H1 (cell line): ENCODE results near the gene NCK2. TPM values are rescaled to one million over a fixed set of nuclear protein-coding genes. Genes with fewer than 3 reads are reported as not detected.

Source experiments
- CTCF ChIA-PET: fragments of 300-600 bp; sonication (Branson Sonifier 250); formaldehyde crosslinking; loops from one replicate; lab custom pipeline; 2021; ENCODE audit not compliant: partially characterized antibody; lab: Charles Lee
- POLR2A ChIA-PET: fragments of 300-600 bp; sonication (Branson Sonifier 250); formaldehyde crosslinking; loops from one replicate; lab custom pipeline; 2021; ENCODE audit warnings: inconsistent platforms; ENCODE audit not compliant: partially characterized antibody; lab: Charles Lee
- DNase-seq, 2 experiments: peaks; one replicate each; pipeline versions ENCODE4 v3.0.0 to v3.0.0-alpha.2; 2010 to 2022; ENCODE audit warnings: low spot score in 2 of 2, low read depth in 1 of 2, mixed read lengths in 1 of 2
- FAIRE-seq: peaks from 2 replicates; lab custom pipeline; 2011; peaks lifted over from hg19 to GRCh38; lab: Jason Lieb, UNC
- H2AFZ ChIP-seq: 2 replicates; pipeline ENCODE4 v1.8.1; 2012; ENCODE audit warnings: low read length, inconsistent platforms
- H2AK5ac ChIP-seq: 2 replicates; pipeline ENCODE4 v1.6.1; 2013; ENCODE audit warnings: low read depth, low read length
- H2BK120ac ChIP-seq: replicated peaks from 2 replicates; pipeline ENCODE3; 2013; ENCODE audit warnings: low read depth, low read length, inconsistent platforms
- H2BK12ac ChIP-seq: 2 replicates; pipeline ENCODE4 v1.6.1; 2013; ENCODE audit warnings: low read depth, low read length
- H2BK15ac ChIP-seq: 2 replicates; pipeline ENCODE4 v1.6.1; 2013; ENCODE audit warnings: low read length
- H2BK20ac ChIP-seq: 2 replicates; pipeline ENCODE4 v1.6.1; 2013; ENCODE audit warnings: low read length
- H2BK5ac ChIP-seq: 2 replicates; pipeline ENCODE4 v1.6.1; 2013; ENCODE audit warnings: low read depth, low read length
- H3K14ac ChIP-seq: 2 replicates; pipeline ENCODE4 v1.6.1; 2013; ENCODE audit warnings: inconsistent platforms; ENCODE audit not compliant: insufficient read length
- H3K18ac ChIP-seq: 2 replicates; pipeline ENCODE4 v1.6.1; 2013; ENCODE audit warnings: low read length; ENCODE audit errors: extremely low read depth
- H3K23ac ChIP-seq: 2 replicates; pipeline ENCODE4 v1.6.1; 2013; ENCODE audit warnings: inconsistent platforms; ENCODE audit not compliant: insufficient read length
- H3K23me2 ChIP-seq: 2 replicates; pipeline ENCODE4 v1.6.1; 2013; ENCODE audit warnings: low read depth, low read length
- H3K27ac ChIP-seq: 2 replicates; pipeline ENCODE4 v1.6.1; 2011; ENCODE audit warnings: low read depth, low read length, inconsistent platforms
- H3K27me3 ChIP-seq, 4 experiments: replicated peaks in 1 of 4; 1 replicate in 1 of 4; 2 replicates in 3 of 4; pipeline versions ENCODE4 v1.6.1 to v1.8.1; 2011 to 2013; ENCODE audit warnings: low read length in 3 of 4, mild to moderate bottlenecking in 3 of 4, inconsistent platforms in 2 of 4, mixed read lengths in 2 of 4, moderate library complexity in 1 of 4; ENCODE audit not compliant: control insufficient read depth in 3 of 4, insufficient read depth in 3 of 4; ENCODE audit errors: extremely low read depth in 1 of 4
- H3K36me3 ChIP-seq, 4 experiments: 2 replicates each; pipeline versions ENCODE4 v1.6.1 to v1.8.1; 2011 to 2013; ENCODE audit warnings: mild to moderate bottlenecking in 4 of 4, low read length in 3 of 4, moderate library complexity in 2 of 4, control low read depth in 1 of 4, inconsistent platforms in 1 of 4; ENCODE audit not compliant: insufficient read depth in 4 of 4, control insufficient read depth in 2 of 4
- H3K4ac ChIP-seq: replicated peaks from 2 replicates; pipeline ENCODE3; 2013; ENCODE audit warnings: low read length, low read depth, mixed read lengths, inconsistent platforms; ENCODE audit not compliant: insufficient read length
- H3K4me1 ChIP-seq, 4 experiments: replicated peaks in 1 of 4; 1 replicate in 1 of 4; 2 replicates in 3 of 4; pipeline versions ENCODE4 v1.6.1 to v1.8.1; 2011 to 2013; ENCODE audit warnings: low read length in 3 of 4, inconsistent platforms in 2 of 4, mixed read lengths in 1 of 4; ENCODE audit not compliant: insufficient read depth in 4 of 4, control insufficient read depth in 3 of 4
- H3K4me2 ChIP-seq, 2 experiments: 2 replicates each; pipeline versions ENCODE4 v1.6.1 to v1.8.1; 2011 to 2013; ENCODE audit warnings: low read depth in 2 of 2, low read length in 2 of 2, control low read depth in 1 of 2, inconsistent platforms in 1 of 2, mild to moderate bottlenecking in 1 of 2; ENCODE audit not compliant: insufficient read depth in 1 of 2
- H3K4me3 ChIP-seq, 4 experiments: fragments of 200-600, 300-600 bp in 1 of 4; sonication (generic), shearing (Covaris generic), sonication (Bioruptor Twin) in 1 of 4; 2 replicates each; pipeline versions ENCODE4 v1.5.1 to v1.8.1; 2011 to 2016; ENCODE audit warnings: low read length in 4 of 4, low read depth in 3 of 4, control low read depth in 2 of 4, inconsistent platforms in 2 of 4, mild to moderate bottlenecking in 2 of 4, mixed read lengths in 1 of 4, moderate library complexity in 1 of 4; ENCODE audit not compliant: insufficient read depth in 2 of 4; ENCODE audit errors: extremely low read depth in 1 of 4
- H3K56ac ChIP-seq: replicated peaks from 2 replicates; pipeline ENCODE3; 2013; ENCODE audit warnings: low read depth, mild to moderate bottlenecking, mixed read lengths, low read length, inconsistent platforms; ENCODE audit not compliant: insufficient read length
- H3K79me1 ChIP-seq: 2 replicates; pipeline ENCODE4 v1.6.1; 2013; ENCODE audit warnings: low read depth, low read length, control low read depth
- H3K79me2 ChIP-seq, 2 experiments: 2 replicates each; pipeline versions ENCODE4 v1.6.1 to v1.8.1; 2012 to 2013; ENCODE audit warnings: low read length in 2 of 2, mild to moderate bottlenecking in 2 of 2, inconsistent platforms in 1 of 2; ENCODE audit not compliant: insufficient read depth in 2 of 2, control insufficient read depth in 1 of 2
- H3K9ac ChIP-seq, 4 experiments: replicated peaks in 1 of 4; 1 replicate in 1 of 4; 2 replicates in 3 of 4; pipeline versions ENCODE4 v1.6.1 to v1.8.1; 2011 to 2013; ENCODE audit warnings: low read depth in 3 of 4, low read length in 3 of 4, control low read depth in 2 of 4, mild to moderate bottlenecking in 2 of 4, moderate library complexity in 2 of 4, inconsistent platforms in 1 of 4; ENCODE audit errors: extremely low read depth in 1 of 4
- H3K9me3 ChIP-seq, 2 experiments: 2 replicates each; pipeline versions ENCODE4 v1.6.1 to v1.8.1; 2012 to 2013; ENCODE audit warnings: mild to moderate bottlenecking in 2 of 2, moderate library complexity in 2 of 2, control low read depth in 1 of 2, inconsistent platforms in 1 of 2, low read depth in 1 of 2, low read length in 1 of 2, mixed read lengths in 1 of 2; ENCODE audit not compliant: insufficient read depth in 2 of 2
- H4K20me1 ChIP-seq, 2 experiments: replicated peaks in 1 of 2; 2 replicates each; pipeline versions ENCODE3 to v1.8.1; 2011 to 2013; ENCODE audit warnings: inconsistent platforms in 2 of 2, low read length in 2 of 2, mild to moderate bottlenecking in 1 of 2; ENCODE audit not compliant: insufficient read depth in 2 of 2, control insufficient read depth in 1 of 2
- H4K5ac ChIP-seq: 2 replicates; pipeline ENCODE4 v1.6.1; 2013; ENCODE audit warnings: low read length, low read depth, mixed read lengths, inconsistent platforms; ENCODE audit not compliant: insufficient read length
- H4K8ac ChIP-seq: 2 replicates; pipeline ENCODE4 v1.8.0; 2013; ENCODE audit warnings: mild to moderate bottlenecking, moderate library complexity, low read length, inconsistent platforms; ENCODE audit not compliant: insufficient read depth; ENCODE audit errors: extremely low read depth
- H4K91ac ChIP-seq: replicated peaks from 2 replicates; pipeline ENCODE3; 2013; ENCODE audit warnings: low read length, mixed read lengths, inconsistent platforms; ENCODE audit not compliant: insufficient read length
- CBX5 ChIP-seq: fragments of 300-800, 300-1000 bp; sonication (generic); IDR thresholded peaks from 2 replicates; pipeline ENCODE4 v1.7.1; 2016; ENCODE audit warnings: antibody characterized with exemption, low read length, low read depth
- CEBPB ChIP-seq: IDR thresholded peaks from 2 replicates; pipeline ENCODE4 v1.6.1; 2012; ENCODE audit warnings: low read depth, low read length
- EZH2 ChIP-seq: fragments of 200-600 bp; sonication (generic); IDR thresholded peaks from 2 replicates; pipeline ENCODE4 v1.7.1; 2012; ENCODE audit warnings: low read depth, mild to moderate bottlenecking, moderate library complexity, low read length, inconsistent platforms; ENCODE audit not compliant: severe bottlenecking
- KDM5A ChIP-seq: fragments of 200-600 bp; IDR thresholded peaks from 2 replicates; pipeline ENCODE4 v1.7.1; 2012; ENCODE audit warnings: mild to moderate bottlenecking, low read length, inconsistent platforms, mixed read lengths
- RBBP5 ChIP-seq: IDR thresholded peaks from 2 replicates; pipeline ENCODE4 v1.7.1; 2012; ENCODE audit warnings: low read depth, mild to moderate bottlenecking, inconsistent platforms, low read length, moderate library complexity, borderline replicate concordance
- SUZ12 ChIP-seq: fragments of 200-600 bp; sonication (generic); IDR thresholded peaks from 2 replicates; pipeline ENCODE4 v1.6.1; 2012; ENCODE audit warnings: mild to moderate bottlenecking, inconsistent platforms, low read length, moderate library complexity, mixed read lengths
- WGBS, 2 experiments: shearing (Covaris generic) in 1 of 2; methylation state at CpG; one replicate each; pipeline versions ENCODE4 v1.1.6 to v1.1.7; 2013 to 2015; ENCODE audit warnings: low lambda C conversion rate in 2 of 2, mixed read lengths in 2 of 2, inconsistent platforms in 1 of 2, low coverage in 1 of 2, missing lambda C conversion rate in 1 of 2; ENCODE audit not compliant: insufficient replicate concordance in 2 of 2, insufficient coverage in 1 of 2, insufficient read length in 1 of 2; ENCODE audit errors: extremely low coverage in 1 of 2, missing lambda C conversion rate in 1 of 2; 5-methylcytosine and 5-hydroxymethylcytosine counted together
- polyA plus RNA-seq, 7 experiments: library from polyadenylated mRNA; depleted of rRNA in 3 of 7; stranded (reverse) in 5 of 7; unstranded in 2 of 7; fragments of >200 nt in 5 of 7; fragments of 200-250 nt in 2 of 7; gene quantifications; 1 replicate in 5 of 7; 2 replicates in 1 of 7; 4 replicates in 1 of 7; pipeline versions ENCODE4 v1.2.1 to v1.2.3, GENCODE V29; 2011 to 2013; ENCODE audit warnings: missing spikeins in 2 of 7, mixed read lengths in 2 of 7
- total RNA-seq: library from RNA; stranded (reverse); fragmentation: NEBNext Ultra II Directional; extraction: Animal tissue kit (Norgen Biotek cat#: 25700); gene quantifications from 2 replicates; pipeline ENCODE4 v1.2.1, GENCODE V29; 2021
- TF ChIP-seq, protein P1 (sequence below): IDR thresholded peaks from 2 replicates; pipeline ENCODE4 v1.6.1; 2012; ENCODE audit warnings: inconsistent platforms

Gene NCK2
- total and polyA plus RNA-seq, 2 of the 8 experiments (the other 6 are each of a cell fraction or from before 2014, with no cell fraction given): 30.3 to 65.7 TPM

- Histone ChIP-seq H3K4ac (no peak overlapping the region), H3K4me3 (no peak overlapping the region), H3K27ac (no peak overlapping the region), H2BK12ac (no peak overlapping the region), H2BK120ac (no peak overlapping the region), H3K18ac (no peak overlapping the region), H3K4me1 (no peaks in the 10 kb centered on the region), H3K56ac (no peak overlapping the region), H4K8ac (no peak overlapping the region), H2BK5ac (no peak overlapping the region), H2BK20ac (no peak overlapping the region), H4K5ac (no peak overlapping the region), H3K14ac (no peak overlapping the region), H4K91ac (no peak overlapping the region), H3K4me2 (no peak overlapping the region), H4K20me1 (peaks cover 0 to 11% of the 10 kb centered on the region in 2 experiments), H2AFZ (no peak overlapping the region), H3K23me2 (no peaks in the 10 kb centered on the region), H3K79me2 (peaks cover 6 to 56% of the 10 kb centered on the region in 2 experiments; a peak in 3 of 4 replicates), H3K9ac (no peak overlapping the region), H3K36me3 (peaks cover 0 to 3% (median 0%) of the 10 kb centered on the region in 4 experiments; a peak in 2 of 8 replicates), H3K79me1 (peaks cover 10% of the 10 kb centered on the region; the same call in 1 of the 2 replicates), H3K23ac (no peak overlapping the region), H3K9me3 (no peaks in the 10 kb centered on the region), H2BK15ac (no peak overlapping the region), H2AK5ac (no peak overlapping the region), H3K27me3 (no peaks in the 10 kb centered on the region)
- CTCF ChIA-PET: interaction anchor here (1.5 to 1.8 kb wide), 2 partner anchors 10 to 15 kb away, joined by 3 read pairs; no protein-coding TSS in a partner anchor
- FAIRE-seq (no peak), DNase-seq (no peak)
- POLR2A ChIA-PET: no interaction called here
- 80% methylated on average over 7 of the region's 7 CpGs; no CpG with 5 or more reads in 1 of the 2 experiments for WGBS, 2 experiments
- no peak for TF ChIP-seq EZH2
- TF ChIP-seq, protein P1, sequence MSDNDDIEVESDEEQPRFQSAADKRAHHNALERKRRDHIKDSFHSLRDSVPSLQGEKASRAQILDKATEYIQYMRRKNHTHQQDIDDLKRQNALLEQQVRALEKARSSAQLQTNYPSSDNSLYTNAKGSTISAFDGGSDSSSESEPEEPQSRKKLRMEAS: no peak
- no peak for TF ChIP-seq CBX5
- TF ChIP-seq RBBP5: no peak
- no peak for TF ChIP-seq SUZ12
- no peak for TF ChIP-seq CEBPB
- TF ChIP-seq KDM5A: no peak
Observed at GRCh38 chr2:105822186-105822585, 77.5 kb downstream of the NCK2 start.
